ENCODE data around the gene KIAA1217. TPM values are rescaled to one million over a fixed set of nuclear protein-coding genes. Genes with fewer than 3 reads are reported as not detected.

The KIAA1217 gene
- total and polyA plus RNA-seq, 3 donors from 2014 or later, result 40.0 to 197 (median 134) TPM

DNA sequence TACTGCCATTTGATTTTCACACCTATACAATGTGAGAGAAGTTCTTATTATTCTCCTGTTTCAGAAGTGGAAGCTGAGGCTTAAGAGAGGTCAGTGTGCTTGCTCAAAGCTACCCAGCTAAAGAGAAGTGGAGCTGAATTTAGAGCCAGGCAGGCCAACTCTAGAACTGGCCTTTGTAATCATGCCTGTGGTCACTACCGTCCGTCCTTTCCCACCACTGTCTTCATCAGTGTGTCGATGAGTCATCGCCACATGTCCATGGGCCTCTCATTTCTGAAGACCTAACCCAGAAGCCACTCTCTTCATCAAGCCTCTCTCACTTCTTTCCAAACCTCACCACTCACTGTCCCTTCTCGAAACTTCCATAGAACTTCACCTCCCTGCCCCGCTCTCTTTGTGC lies 237.8 kb downstream of the KIAA1217 start:
- peaks cover 17% of the 10 kb centered on the region for H3K4me1 ChIP-seq
- no peaks in the 10 kb centered on the region for H3K9me3 ChIP-seq
- H3K4me3 ChIP-seq, result no peak overlapping the region
- intact Hi-C loops (cut with DNase I; ENCODE audit: low total_unique reads), result no loop called here
- TF ChIP-seq, protein P1, sequence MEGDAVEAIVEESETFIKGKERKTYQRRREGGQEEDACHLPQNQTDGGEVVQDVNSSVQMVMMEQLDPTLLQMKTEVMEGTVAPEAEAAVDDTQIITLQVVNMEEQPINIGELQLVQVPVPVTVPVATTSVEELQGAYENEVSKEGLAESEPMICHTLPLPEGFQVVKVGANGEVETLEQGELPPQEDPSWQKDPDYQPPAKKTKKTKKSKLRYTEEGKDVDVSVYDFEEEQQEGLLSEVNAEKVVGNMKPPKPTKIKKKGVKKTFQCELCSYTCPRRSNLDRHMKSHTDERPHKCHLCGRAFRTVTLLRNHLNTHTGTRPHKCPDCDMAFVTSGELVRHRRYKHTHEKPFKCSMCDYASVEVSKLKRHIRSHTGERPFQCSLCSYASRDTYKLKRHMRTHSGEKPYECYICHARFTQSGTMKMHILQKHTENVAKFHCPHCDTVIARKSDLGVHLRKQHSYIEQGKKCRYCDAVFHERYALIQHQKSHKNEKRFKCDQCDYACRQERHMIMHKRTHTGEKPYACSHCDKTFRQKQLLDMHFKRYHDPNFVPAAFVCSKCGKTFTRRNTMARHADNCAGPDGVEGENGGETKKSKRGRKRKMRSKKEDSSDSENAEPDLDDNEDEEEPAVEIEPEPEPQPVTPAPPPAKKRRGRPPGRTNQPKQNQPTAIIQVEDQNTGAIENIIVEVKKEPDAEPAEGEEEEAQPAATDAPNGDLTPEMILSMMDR (IDR thresholded peaks at IDR 0.05), result no peak
- TF ChIP-seq POLR2A (IDR thresholded peaks at IDR 0.05), result no peak
- 88 to 98% methylated on average over 6 of the region's 6 CpGs for WGBS, 2 donors
- no peak overlapping the region for H3K27ac ChIP-seq
- DNase-seq, result no peak
- H3K27me3 ChIP-seq, result no peaks in the 10 kb centered on the region
- no peaks in the 10 kb centered on the region for H3K36me3 ChIP-seq (ENCODE audit: low read depth, missing control alignments)

DNA sequence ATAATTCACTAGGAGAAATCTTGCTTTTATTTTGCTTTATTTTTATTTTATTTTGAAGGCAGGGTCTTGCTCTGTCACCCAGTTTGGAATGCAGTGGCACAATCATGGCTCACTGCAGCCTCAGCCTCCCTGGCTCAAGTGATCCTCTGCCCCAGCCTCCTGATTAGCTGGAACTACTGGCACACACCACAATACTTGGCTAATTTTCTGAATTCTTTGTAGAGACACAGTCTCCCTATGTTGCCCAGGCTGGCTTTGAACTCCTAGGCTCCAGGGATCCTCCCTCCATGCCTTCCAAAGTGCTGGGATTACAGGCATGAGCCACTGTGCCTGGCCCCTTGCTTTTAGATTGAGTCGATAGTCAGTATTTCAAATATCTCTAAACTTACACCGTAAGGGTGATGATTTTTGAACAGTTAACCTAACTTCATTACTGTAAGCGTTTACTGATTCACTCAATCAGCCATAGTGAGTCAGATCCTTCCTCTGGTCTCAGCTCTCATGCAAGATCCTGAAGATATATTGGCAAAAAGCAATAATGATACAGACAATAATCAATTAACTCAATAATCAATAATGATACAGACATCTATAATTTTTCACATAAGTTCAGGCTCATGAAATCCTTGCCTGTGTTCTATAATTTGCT lies 239.5 kb downstream of the KIAA1217 start:
- TF ChIP-seq, protein P1 (IDR thresholded peaks at IDR 0.05), result no peak
- no peak for TF ChIP-seq POLR2A (IDR thresholded peaks at IDR 0.05)
- H3K9me3 ChIP-seq, result no peaks in the 10 kb centered on the region
- H3K4me1 ChIP-seq, result peaks cover 24% of the 10 kb centered on the region
- 72 to 81% methylated on average over 3 of the region's 3 CpGs for WGBS, 2 donors
- no peak overlapping the region for H3K4me3 ChIP-seq
- H3K27me3 ChIP-seq, result no peaks in the 10 kb centered on the region
- H3K27ac ChIP-seq, result no peak overlapping the region
- intact Hi-C loops (cut with DNase I; ENCODE audit: low total_unique reads), result no loop called here
- H3K36me3 ChIP-seq (ENCODE audit: low read depth, missing control alignments), result no peaks in the 10 kb centered on the region
- DNase-seq, result no peak

GRCh38 chr10:24449321-24449740 lies 240.4 kb downstream of the KIAA1217 start:
- no peak for DNase-seq
- Histone ChIP-seq H3K27ac (peak overlapping the region in 1 of 2 donors; percentile 8), H3K4me1 (peaks cover 27% of the 10 kb centered on the region), H3K9me3 (no peaks in the 10 kb centered on the region), H3K27me3 (no peaks in the 10 kb centered on the region), H3K4me3 (no peak overlapping the region), H3K36me3 (ENCODE audit: low read depth, missing control alignments) (no peaks in the 10 kb centered on the region)
- intact Hi-C loops (cut with DNase I; ENCODE audit: low total_unique reads), result no loop called here
- TF ChIP-seq POLR2A (IDR thresholded peaks at IDR 0.05), result no peak
- TF ChIP-seq, protein P1 (IDR thresholded peaks at IDR 0.05), result no peak
- 35 to 46% methylated on average over 5 of the region's 5 CpGs for WGBS, 2 donors

- intact Hi-C loops (cut with DNase I; ENCODE audit: low total_unique reads), result no loop called here
- Histone ChIP-seq H3K27me3 (no peaks in the 10 kb centered on the region), H3K4me1 (peaks cover 29% of the 10 kb centered on the region), H3K4me3 (no peak overlapping the region), H3K9me3 (no peaks in the 10 kb centered on the region), H3K27ac (peak overlapping the region in 1 of 2 donors; percentile 8), H3K36me3 (ENCODE audit: low read depth, missing control alignments) (no peaks in the 10 kb centered on the region)
- DNase-seq, result no peak
- TF ChIP-seq POLR2A (IDR thresholded peaks at IDR 0.05), result no peak
- TF ChIP-seq, protein P1 (IDR thresholded peaks at IDR 0.05), result no peak
- 34 to 46% methylated on average over 3 of the region's 3 CpGs for whole genome bisulfite sequencing, 2 donors
These were observed 240.9 kb downstream of the KIAA1217 start for GRCh38 chr10:24449769-24450310.
